OCI-LY1 (cell line): ENCODE measurements around the gene SLC7A7.

Experiments used
- H2AFZ ChIP-seq: fragments of 200-600 bp; sonication (generic), shearing (Covaris generic); 2 replicates; pipeline ENCODE4 v1.6.0; 2014; ENCODE audit warnings: antibody characterized with exemption, mild to moderate bottlenecking, low read length
- H3F3A ChIP-seq: fragments of 200-600 bp; sonication (generic), shearing (Covaris generic); 2 replicates; pipeline ENCODE4 v1.6.0; 2014; ENCODE audit warnings: mild to moderate bottlenecking, antibody characterized with exemption, low read length, moderate library complexity; ENCODE audit not compliant: insufficient read depth
- H3K27ac ChIP-seq: fragments of 200-600 bp; sonication (generic); 2 replicates; pipeline ENCODE4 v1.5.1; 2014; ENCODE audit warnings: low read length, mixed run types, mild to moderate bottlenecking, low read depth; ENCODE audit not compliant: poor library complexity, severe bottlenecking
- H3K27me3 ChIP-seq: fragments of 200-600 bp; sonication (generic); 2 replicates; pipeline ENCODE4 v1.6.0; 2014; ENCODE audit warnings: antibody characterized with exemption, mild to moderate bottlenecking, low read length, moderate library complexity; ENCODE audit not compliant: insufficient read depth
- H3K36me3 ChIP-seq: fragments of 200-600 bp; sonication (generic); 2 replicates; pipeline ENCODE4 v1.6.1; 2014; ENCODE audit warnings: mild to moderate bottlenecking, antibody characterized with exemption, low read length, moderate library complexity, mixed read lengths; ENCODE audit not compliant: insufficient read depth
- H3K4me1 ChIP-seq: fragments of 200-600 bp; sonication (generic); 2 replicates; pipeline ENCODE4 v1.5.1; 2014; ENCODE audit warnings: mild to moderate bottlenecking, low read length, moderate library complexity; ENCODE audit not compliant: insufficient read depth, severe bottlenecking
- H3K4me2 ChIP-seq: fragments of 200-600 bp; sonication (generic), shearing (Covaris generic); 2 replicates; pipeline ENCODE4 v1.6.1; 2014; ENCODE audit warnings: low read length
- H3K4me3 ChIP-seq: fragments of 200-600 bp; sonication (generic); 2 replicates; pipeline ENCODE4 v1.5.1; 2014; ENCODE audit warnings: low read length, low read depth, mild to moderate bottlenecking, mixed read lengths; ENCODE audit not compliant: poor library complexity, severe bottlenecking
- H3K79me2 ChIP-seq: fragments of 200-600 bp; shearing (Covaris generic); 2 replicates; pipeline ENCODE4 v1.6.1; 2016; ENCODE audit warnings: mixed run types, low read length, mixed read lengths; ENCODE audit not compliant: insufficient read depth
- H3K9ac ChIP-seq: fragments of 200-600 bp; sonication (generic), shearing (Covaris generic); 2 replicates; pipeline ENCODE4 v1.6.1; 2014; ENCODE audit warnings: mild to moderate bottlenecking, low read length, mixed read lengths
- H3K9me2 ChIP-seq: fragments of 200-600 bp; sonication (generic), shearing (Covaris generic); 2 replicates; pipeline ENCODE4 v1.6.1; 2014; ENCODE audit warnings: low read depth, mild to moderate bottlenecking, low read length, mixed read lengths
- H3K9me3 ChIP-seq: fragments of 200-600 bp; shearing (Covaris generic); 2 replicates; pipeline ENCODE4 v1.6.1; 2014; ENCODE audit warnings: low read length, mixed read lengths
- H4K20me1 ChIP-seq: fragments of 200-600 bp; sonication (generic), shearing (Covaris generic); 2 replicates; pipeline ENCODE4 v1.6.0; 2016; ENCODE audit warnings: mild to moderate bottlenecking, low read length; ENCODE audit not compliant: insufficient read depth
- CTCF ChIP-seq: fragments of 200-600 bp; sonication (generic), shearing (Covaris generic); IDR thresholded peaks from 2 replicates; pipeline ENCODE4 v1.5.1; 2017; ENCODE audit warnings: mild to moderate bottlenecking, antibody characterized with exemption, low read length, moderate library complexity, mixed read lengths
- EZH2 ChIP-seq: fragments of 200-600 bp; sonication (generic), shearing (Covaris generic); IDR thresholded peaks from 2 replicates; pipeline ENCODE4 v1.8.0; 2017; ENCODE audit warnings: borderline replicate concordance, mixed run types, mild to moderate bottlenecking, antibody characterized with exemption, low read length, moderate library complexity, mixed read lengths

SLC7A7 gene

GRCh38 chr14:22842211-22843122 is 27.2 kb upstream of the SLC7A7 start:
- H3K36me3 ChIP-seq = no peaks in the 10 kb centered on the region
- no peaks in the 10 kb centered on the region for H4K20me1 ChIP-seq
- no peak overlapping the region for H3K9ac ChIP-seq

GRCh38 chr14:22841769-22842168 is 26.5 kb upstream of the SLC7A7 start:
- Histone ChIP-seq H3K27ac (no peak overlapping the region), H3K4me1 (no peaks in the 10 kb centered on the region), H2AFZ (no peak overlapping the region), H3K4me2 (no peak overlapping the region), H3K36me3 (no peaks in the 10 kb centered on the region), H3F3A (no peaks in the 10 kb centered on the region), H3K27me3 (no peaks in the 10 kb centered on the region; the same call in 1 of the 2 replicates), H3K9me2 (no peaks in the 10 kb centered on the region), H3K79me2 (no peaks in the 10 kb centered on the region), H4K20me1 (no peaks in the 10 kb centered on the region), H3K4me3 (no peak overlapping the region), H3K9me3 (no peaks in the 10 kb centered on the region), H3K9ac (no peak overlapping the region)
- TF ChIP-seq EZH2 = no peak
- no peak for TF ChIP-seq CTCF

More at GRCh38 chr14:22842211-22843122, 27.2 kb upstream of the SLC7A7 start:
- Histone ChIP-seq H3K4me3 (no peak overlapping the region), H3K27me3 (no peaks in the 10 kb centered on the region; the same call in 1 of the 2 replicates), H3K4me2 (no peak overlapping the region), H3K4me1 (no peaks in the 10 kb centered on the region), H3K27ac (no peak overlapping the region), H2AFZ (no peak overlapping the region), H3F3A (no peaks in the 10 kb centered on the region), H3K9me2 (no peaks in the 10 kb centered on the region), H3K9me3 (no peaks in the 10 kb centered on the region), H3K79me2 (no peaks in the 10 kb centered on the region)
- TF ChIP-seq EZH2 (no peak), CTCF (no peak)

- Histone ChIP-seq H4K20me1 (no peaks in the 10 kb centered on the region), H3K9ac (no peak overlapping the region), H3K9me2 (no peaks in the 10 kb centered on the region), H2AFZ (no peak overlapping the region), H3F3A (no peaks in the 10 kb centered on the region), H3K9me3 (no peaks in the 10 kb centered on the region), H3K79me2 (no peaks in the 10 kb centered on the region), H3K4me3 (no peak overlapping the region), H3K36me3 (no peaks in the 10 kb centered on the region), H3K4me2 (no peak overlapping the region), H3K4me1 (no peaks in the 10 kb centered on the region), H3K27ac (no peak overlapping the region), H3K27me3 (no peaks in the 10 kb centered on the region; the same call in 1 of the 2 replicates)
- TF ChIP-seq CTCF (no peak), EZH2 (no peak)
Observed at GRCh38 chr14:22841311-22841710, 26.1 kb upstream of the SLC7A7 start.
